T-helper 9 cell (primary cell): Measurements from ENCODE around the gene SLC3A2.

Source experiments
- DNase-seq: peaks from one replicate; pipeline ENCODE4 v3.0.0-alpha.2; 2020

The SLC3A2 gene

GRCh38 chr11:62881579-62882430 lies 1.1 kb downstream of the SLC3A2 start:
- DNase-seq: peak; percentile 91

DNA sequence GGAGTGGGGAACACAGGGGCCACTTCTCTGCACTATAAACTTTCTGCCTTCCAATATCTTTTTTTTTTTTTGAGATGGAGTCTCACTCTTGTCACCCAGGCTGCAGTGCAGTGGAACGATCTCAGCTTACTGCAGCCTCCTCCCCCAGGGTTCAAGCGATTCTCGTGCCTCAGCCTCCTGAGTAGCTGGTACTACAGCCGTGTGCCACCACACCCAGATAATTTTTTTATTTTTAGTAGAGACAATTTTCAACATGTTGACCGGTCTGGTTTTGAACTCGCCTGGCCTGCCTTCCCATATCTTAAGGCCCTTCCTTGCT lies 1.7 kb downstream of the SLC3A2 start:
- no peak for DNase-seq

DNA sequence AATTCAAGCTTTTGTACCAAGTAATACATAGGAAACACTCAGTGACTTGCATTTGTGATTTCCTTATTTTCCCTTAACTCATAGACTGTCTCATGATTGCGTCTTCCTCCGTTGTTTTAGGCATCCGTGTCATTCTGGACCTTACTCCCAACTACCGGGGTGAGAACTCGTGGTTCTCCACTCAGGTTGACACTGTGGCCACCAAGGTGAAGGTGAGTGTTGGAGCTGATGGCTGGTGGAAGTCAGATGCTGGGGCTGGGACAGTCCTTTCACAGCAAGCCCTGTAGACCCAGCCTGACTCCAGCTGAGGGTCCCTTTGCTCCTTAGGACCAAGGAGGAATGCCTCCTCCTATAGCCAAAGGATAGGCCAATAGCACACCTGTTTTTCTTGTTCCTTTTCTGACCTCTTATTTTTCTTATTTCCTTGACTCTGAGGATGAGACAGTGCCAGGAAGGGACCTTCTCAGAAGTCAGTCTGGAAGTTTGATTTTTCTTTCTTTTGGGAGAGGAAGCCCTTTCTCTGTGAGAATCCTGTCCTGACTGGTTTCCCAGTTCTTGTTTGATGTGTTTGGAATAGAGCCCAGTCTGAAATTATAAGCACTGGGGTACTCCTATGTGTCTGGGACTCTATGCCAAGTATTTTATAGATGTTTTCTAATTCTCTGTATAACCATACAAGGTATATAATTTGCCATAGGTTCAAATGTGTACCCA lies 2.2 kb downstream of the SLC3A2 start:
- no peak for DNase-seq

DNA sequence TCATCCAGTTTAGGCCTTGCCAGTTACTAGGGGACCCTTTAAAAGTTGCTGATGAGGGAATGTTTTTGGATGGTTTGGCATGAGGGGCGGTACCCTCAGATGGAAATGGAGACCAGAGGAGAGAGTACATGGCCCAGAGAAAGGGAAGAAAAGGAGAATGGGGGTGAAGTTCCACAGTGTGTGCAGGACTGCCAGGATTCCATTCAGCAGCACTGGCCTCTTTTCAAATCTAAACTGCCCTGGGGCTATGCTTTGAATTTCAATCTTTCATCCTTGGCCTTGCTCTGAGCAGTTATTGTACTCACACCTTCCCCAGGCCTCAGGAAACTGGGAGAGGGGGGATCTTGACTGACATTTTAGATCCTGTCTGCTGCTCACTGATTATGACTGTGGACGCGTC lies 3.0 kb downstream of the SLC3A2 start:
- DNase-seq: no peak

GRCh38 chr11:62885137-62885750 lies 4.5 kb downstream of the SLC3A2 start:
- no peak for DNase-seq

DNA sequence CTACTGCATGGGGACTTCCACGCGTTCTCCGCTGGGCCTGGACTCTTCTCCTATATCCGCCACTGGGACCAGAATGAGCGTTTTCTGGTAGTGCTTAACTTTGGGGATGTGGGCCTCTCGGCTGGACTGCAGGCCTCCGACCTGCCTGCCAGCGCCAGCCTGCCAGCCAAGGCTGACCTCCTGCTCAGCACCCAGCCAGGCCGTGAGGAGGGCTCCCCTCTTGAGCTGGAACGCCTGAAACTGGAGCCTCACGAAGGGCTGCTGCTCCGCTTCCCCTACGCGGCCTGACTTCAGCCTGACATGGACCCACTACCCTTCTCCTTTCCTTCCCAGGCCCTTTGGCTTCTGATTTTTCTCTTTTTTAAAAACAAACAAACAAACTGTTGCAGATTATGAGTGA lies 7.7 kb downstream of the SLC3A2 start:
- DNase-seq: no peak

DNA sequence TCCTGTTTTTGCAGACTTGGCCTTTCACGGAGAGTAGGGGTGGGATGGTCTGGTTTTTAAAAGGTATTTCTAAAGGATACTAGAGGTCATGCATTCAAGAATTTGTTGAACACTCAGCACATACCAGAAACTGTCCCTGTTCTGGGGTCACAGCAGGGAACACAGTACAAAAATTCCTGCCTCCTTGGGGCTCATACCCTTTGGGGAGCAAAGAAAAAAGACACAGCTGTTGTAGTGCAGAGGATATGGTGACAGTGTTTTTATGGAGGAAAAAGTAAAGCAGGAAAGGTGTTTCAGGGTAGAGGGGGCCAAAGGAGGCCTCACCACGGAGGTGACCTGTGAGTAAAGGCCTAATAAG lies 8.4 kb downstream of the SLC3A2 start:
- DNase-seq: no peak

DNA sequence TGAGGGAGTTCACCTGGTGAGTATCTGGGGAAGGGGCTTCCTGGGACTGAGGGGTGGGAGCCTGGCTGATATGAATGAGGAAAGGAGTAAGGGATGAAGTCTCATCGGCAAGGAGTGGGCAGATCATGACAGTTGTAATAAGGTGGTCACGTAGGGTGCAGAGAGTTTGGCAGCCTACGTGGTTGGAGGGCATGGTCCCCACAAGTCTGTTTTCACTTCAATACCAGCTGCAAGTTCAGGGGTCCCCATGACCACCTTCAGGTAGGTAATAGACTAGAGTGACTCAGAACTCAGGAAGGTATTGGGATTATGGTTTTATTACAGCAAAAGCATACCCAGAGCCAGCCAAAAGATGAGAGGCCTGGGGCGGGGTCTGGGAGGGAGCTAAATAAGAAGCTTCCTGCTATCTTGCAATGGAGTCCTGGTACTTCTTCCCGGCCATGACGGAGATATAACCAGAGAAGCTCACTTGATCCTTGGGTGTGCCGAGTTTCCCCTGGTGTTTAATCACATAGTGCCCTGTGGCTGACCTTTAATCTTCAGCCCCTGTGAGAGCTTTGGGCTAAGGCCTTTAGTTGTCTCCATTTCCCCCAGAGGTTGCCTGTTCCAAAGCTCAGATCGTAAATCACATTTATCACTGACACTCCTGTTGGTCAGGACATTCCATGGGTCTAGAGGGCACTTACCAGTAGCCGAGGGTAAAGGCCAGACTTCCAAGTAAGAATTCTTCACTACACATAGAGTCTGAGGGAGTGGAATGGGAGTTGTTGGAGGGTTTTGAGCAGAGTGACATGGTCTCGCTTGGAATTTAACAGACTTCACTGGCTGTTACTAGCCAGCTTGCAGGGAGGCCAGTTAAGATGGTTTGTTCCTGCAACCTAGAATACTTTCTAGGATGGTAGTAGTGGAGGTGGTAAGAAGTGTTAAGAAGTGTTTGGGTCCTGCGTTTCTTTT lies 9.1 kb downstream of the SLC3A2 start:
- no peak for DNase-seq

GRCh38 chr11:62892077-62892922 lies 11.6 kb downstream of the SLC3A2 start:
- DNase-seq: no peak

- DNase-seq: no peak
Observed at GRCh38 chr11:62895501-62895900, 14.8 kb downstream of the SLC3A2 start.

GRCh38 chr11:62896049-62896448 lies 15.4 kb downstream of the SLC3A2 start:
- no peak for DNase-seq

DNA sequence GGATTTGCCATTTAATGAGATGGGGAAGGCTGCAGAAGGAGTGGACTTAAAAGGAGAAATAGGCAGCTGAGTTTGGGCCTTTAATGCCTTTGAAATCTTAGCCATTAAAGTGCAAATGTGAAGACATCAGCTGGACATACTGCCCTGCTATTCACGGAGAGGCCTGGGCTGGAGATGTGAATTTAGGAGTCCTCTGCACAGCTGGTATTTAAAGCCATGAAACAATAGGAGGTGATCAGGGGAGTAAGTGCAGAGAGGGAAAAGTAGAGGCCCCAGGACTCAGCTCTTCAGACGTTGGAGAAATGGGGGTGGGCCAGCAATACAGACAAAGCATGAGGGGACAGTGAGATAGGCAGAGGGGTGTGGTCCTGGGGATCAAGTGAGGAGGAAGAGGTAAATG lies 16.6 kb downstream of the SLC3A2 start:
- no peak for DNase-seq

DNA sequence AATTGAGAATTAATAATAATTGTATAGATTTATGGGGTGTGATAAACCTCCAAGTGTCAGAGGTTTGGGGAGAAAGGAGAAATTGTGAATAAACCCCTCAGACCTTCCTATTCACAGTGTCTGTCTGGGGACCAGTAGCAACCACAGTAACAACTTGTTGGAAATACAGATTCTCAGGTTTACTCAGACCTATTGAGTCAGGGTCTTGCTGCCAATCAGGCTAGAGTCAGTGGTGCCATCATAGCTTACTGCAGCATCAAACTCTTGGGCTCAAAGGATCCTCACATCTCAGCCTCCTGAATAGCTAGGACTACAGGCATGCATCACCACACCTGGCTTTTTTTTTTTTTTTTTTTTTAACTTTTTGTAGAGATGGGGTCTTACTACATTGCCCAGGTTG lies 17.3 kb downstream of the SLC3A2 start:
- DNase-seq: no peak

GRCh38 chr11:62902932-62903331 lies 22.2 kb downstream of the SLC3A2 start:
- no peak for DNase-seq

DNA sequence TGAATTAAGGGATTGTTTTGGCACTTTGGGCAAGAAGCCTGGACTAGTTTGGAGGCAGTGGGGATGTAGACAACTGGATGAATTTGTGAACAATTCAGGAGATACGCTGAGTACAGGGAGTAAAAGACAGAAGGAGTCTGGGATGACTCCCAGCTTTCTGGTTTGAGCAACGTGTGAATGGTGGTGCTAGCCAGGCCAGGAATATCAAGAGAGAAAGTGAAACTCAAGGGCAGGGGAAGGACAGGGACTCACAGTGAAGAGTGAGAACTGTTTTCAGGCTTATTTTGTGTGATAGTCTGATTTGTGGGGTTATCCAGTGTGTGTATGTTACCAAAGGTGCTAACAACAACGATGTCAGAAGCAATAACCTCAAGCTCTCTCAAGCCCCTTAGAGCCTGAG lies 24.6 kb downstream of the SLC3A2 start:
- DNase-seq: no peak

GRCh38 chr11:62905927-62906531 lies 25.3 kb downstream of the SLC3A2 start:
- DNase-seq: peak; percentile 77

GRCh38 chr11:62908468-62909072 lies 27.9 kb downstream of the SLC3A2 start:
- no peak for DNase-seq

DNA sequence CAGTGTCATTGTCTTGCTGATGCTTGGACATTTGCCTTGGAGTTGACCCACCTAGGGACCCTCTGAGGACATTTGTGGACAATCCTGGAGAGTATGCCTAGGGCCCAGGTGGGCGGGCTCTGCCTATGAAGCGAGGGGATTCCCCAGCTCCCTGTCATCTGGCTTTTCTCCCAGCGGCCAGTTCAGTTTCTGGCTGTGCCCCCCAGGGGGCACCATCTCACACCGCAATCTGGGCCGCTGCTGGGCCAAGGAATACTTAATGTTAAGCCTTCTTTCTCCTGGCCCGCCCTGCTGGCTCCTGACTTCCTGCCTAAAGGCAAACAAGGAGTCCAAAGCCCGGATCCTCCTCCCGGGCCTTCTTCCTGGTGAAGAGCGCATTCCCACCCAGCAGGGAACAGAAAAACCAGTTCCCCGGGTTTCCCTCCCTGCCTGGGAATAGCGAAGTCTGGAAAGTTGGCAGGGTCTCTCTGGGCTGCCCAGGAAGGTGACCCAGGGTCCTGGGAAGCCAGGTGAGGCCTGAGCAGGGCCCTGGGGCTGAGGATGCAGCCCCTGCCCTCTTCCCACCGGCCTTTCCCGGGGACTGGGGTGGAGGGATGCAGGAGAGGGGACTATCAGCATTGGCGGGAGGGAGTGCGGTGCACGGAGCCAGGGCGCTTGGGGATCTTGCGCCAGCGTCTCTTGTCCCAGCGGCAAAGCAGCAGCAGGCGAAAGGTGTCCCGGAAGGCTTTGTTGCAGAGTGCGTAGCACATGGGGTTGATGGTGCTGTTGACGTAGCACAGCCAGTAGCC lies 28.6 kb downstream of the SLC3A2 start:
- no peak for DNase-seq

GRCh38 chr11:62910141-62910882 lies 29.6 kb downstream of the SLC3A2 start:
- DNase-seq: no peak
